Suppressor macrophage treated with lipopolysaccharide for 1 hour (primary cell): ENCODE data around the gene SLC38A5.

Source experiments
- DNase-seq, 3 donors: peaks; one replicate each; pipeline ENCODE4 v3.0.0-alpha.2; 2020 to 2022

The SLC38A5 gene

DNA sequence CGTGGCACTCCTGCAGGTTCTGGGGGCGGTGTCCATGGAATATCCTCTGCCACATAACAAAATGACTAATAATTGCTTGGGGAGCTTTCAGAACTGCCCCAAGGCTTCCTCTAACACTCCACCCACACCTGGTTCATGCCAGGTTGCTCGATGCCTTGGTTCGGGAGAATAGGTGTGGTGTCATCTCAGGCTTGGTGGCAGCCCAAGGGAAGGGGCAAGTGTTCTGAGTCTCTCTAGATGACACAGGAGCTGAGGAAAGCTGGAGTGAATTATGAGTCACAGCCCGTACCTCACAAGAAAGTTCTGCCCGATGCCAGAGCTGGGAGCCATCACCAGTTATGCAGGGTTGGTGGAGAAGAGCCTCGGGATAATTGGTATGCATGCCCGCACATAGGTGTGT lies 20.6 kb upstream of the SLC38A5 start:
- no peak for DNase-seq

DNA sequence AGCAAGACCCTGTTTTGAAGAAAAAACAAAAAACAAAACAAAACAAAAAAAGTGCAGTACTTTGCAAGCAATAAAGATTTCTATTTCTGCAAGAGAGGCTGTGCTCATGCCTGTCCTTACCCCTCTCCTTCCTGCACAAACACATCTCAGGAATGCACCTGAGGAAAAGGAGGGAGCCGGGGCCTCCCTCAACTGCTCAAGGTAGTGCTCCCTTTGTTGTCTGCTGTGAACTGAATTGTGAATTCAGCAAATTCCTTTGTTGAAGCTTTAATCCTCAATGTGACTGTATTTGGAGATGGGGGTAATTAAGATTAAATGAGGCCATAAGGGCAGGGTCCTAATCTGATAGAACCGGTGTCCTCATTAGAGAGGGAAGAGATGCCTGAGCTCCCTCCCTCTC lies 19.8 kb upstream of the SLC38A5 start:
- DNase-seq: no peak

DNA sequence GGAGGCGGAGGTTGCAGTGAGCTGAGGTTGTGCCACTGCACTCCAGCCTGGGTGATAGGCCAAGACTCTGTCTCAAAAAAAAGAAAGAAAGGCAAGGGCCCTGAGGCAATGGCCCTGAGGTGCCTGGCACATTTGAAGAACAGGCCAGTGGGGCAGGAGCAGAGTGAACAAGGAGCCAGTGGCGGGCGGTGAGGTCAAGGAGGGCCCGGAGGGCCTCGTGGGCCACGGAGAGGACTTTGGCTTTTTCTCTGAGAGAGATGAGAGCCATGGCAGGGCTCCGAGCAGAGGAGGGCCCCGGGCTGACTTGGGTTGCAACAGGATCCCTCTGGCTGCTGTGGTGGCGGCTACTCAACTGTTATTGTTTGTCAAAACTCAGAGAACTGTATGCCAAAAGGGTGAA lies 19.2 kb upstream of the SLC38A5 start:
- DNase-seq: no peak

DNA sequence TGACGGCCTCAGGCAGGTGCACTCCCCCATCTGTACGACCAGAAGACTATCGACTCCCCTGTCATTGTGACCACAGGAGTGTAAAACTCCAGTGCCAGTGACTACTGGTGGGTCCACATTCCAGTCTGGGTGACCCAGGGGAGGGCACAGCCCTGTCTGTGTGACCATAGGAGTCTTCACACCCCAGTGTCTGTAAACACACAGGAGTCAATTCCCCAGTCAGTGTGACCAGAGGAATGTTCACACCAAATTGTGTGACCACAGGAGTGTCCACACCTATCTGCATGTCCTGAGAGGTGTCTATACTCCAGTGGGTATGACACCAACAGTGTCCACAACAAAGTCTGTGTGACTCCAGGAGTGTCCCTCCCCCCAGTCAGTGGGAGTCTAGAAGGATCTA lies 18.0 kb upstream of the SLC38A5 start:
- DNase-seq: no peak

DNA sequence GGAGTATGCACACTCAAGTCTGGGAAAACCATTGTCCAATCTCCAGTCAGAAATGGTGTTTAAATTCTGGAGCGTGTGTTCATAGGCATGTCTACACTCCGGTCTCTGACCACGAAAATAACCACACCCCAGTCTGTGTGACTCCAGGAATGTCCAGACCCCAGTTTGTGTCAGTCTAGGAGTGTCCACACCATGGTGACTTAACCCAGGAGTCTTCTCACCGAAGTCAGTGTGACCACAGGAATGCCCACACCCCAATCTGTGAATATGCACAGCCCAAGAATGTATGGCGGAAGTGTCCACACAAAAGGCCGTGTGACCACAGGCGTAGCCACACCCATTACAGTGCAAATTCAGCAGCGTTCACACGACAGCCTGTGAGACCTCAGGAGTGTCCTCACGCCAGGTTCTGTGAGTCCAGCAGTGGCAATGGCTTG lies 17.3 kb upstream of the SLC38A5 start:
- DNase-seq: peak; percentile 31 to 52 (median 38)

DNA sequence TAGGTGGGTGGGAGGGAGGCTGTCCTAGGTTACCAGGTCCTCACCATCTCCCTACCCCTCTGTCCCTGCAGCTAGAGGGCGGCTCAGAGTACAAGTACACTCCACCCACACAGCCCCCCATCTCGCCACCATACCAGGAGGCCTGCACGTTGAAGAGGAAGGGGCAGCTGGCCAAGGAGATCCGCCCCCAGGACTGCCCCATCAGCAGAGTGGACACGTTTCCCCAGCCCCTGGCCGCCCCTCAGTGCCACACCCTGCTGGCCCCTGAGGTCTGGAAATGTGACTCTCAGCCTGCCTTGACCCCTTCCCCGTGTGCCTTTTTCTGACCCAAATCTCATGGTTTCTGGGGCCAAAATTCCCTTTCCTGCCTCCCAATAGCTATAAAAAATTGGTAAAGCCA lies 12.5 kb upstream of the SLC38A5 start:
- no peak for DNase-seq

DNA sequence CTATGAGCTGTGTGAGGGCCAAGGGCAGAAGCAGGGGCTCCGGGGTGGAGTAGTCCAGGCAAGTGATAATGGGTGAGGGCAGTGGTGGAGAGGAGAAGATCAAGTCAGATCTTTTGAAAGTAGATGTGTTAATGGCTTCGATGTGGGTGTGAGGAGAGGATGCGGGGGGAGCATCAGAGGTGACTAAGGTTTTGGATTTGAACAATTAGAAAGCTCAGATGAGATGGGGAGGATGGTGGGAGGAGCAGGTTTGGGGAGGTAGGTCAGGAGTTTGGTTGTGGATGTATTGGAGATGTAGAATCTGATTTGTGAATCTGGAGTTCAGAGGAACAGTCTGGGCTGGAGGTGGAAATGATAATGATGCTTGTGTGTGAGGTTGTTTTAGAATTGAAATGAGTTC lies 10.5 kb upstream of the SLC38A5 start:
- no peak for DNase-seq

DNA sequence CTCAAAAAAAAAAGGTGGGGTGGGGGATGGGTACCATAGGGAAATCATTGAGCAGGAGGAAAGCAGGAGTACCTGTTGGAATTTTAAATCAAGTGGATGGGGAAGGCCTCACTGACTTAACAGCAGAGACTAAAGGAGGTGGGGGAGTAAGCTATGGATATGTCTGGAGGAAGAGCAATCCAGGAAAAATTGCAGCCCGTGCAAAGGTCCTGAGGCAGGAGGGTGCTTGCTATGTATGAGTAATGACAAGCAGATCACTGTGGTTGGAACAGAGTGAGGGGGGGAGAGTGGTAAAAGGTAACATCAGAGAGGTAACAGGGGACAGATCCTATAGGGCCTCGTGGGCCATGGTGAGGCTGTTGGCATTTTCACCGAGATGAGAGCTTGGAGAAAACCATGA lies 10.1 kb upstream of the SLC38A5 start:
- no peak for DNase-seq

DNA sequence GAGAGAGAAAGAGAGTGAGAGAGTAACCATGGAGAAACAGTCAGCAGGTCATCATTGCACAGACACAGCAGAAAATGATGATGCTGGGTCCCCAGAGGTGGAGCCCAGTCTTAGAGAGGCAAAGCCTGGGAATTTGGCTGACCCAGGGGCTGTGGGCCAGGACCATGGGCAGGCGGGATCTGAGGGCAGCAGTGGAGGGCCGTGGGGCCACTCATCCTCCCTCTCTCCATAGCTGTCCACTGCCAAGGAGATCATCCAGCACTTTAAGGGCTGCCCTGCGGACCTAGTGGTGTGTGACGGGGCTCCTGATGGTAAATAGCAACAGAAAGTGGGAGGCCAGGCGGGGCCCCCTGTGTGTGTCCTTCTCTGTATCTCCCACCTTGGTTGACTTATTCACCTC lies 8.7 kb upstream of the SLC38A5 start:
- DNase-seq: no peak

DNA sequence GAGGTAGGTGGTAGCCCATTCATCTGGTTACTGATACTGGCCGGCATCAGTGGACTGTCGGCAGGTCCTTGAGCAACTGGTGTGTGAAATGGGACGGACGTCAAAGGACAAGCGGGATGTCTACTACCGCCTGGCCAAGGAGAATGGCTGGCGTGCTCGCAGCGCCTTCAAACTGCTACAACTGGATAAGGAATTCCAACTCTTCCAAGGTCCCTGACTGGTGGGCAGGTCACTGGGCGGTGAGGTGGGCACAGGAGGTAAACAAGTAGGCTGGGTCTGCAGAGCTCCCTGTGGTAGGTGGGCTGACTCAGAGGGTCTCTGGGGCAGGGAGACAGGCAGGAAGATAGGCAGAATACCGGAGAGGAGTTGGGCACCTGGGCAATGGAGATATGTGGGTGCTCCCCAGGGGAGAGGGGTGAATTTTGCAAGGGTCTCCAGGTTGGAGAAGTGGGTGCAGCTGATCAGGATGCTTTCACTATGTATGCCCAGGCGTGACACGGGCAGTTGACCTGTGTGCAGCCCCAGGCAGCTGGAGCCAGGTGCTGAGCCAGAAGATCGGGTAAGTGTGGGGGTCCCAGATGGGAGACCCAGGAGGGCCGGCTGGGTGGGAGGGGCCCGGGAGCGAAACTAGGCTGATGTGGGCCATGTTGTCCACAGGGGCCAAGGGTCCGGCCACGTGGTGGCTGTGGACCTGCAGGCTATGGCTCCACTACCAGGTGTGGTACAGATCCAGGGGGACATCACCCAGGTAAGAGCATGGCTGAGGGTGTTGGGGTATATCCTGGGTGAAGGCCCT lies 8.1 kb upstream of the SLC38A5 start:
- no peak for DNase-seq

DNA sequence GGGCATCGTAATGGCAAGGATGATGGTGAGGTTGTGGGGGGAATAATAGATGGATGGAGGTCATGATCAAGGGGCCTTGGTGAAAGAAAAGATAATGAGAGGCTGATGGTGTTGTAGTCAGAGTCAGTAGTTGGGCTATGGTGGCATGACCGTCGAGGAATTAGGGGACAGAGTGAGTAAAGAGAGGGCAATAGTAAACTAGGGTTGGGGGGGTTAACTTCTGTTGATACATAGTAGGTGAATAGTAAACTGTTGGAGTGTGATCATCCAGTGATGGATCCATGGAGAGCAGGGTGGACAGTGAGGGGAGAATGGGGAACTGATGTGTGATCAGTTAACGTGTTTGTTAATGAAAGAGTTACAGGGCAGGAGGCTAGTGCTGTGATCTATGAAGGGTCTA lies 6.9 kb upstream of the SLC38A5 start:
- DNase-seq: no peak

DNA sequence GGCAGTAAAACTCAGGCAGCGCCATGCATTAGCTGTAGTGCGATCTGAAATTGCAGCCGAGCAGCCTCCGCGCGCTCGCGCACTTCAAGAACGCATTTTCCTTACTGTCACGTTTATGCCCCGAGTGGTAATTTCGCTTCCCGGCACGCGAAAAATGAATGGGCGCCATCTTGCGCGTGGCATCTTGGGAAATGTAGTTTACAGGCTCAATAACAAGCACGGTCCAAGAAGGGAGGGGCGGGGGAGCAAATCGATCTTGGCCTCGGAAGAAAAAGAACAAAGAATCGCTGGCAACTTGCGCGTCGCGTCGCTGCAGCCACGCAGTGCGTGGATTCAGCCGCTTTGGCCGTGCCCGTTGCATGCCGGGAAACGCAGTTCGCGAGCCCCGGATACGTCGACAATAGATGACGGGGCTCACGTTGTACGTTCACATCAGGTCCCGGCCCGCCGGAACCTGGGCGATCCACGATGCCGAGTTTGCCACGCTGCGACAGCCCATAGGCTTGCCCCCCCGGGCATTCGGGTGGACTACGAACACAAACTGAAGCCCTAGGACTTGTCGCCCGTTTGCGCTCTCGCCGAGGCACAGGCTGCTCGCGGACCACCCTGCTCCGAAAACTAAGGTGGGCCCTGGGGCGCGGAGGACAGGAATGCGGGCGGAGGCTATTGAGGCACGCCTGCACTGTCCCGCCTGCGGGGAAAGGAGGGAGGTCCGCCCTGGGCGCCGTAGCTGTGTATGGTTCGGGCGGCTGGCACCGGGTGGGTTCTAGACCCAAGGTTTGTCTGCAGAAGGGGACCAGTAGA lies 5.9 kb upstream of the SLC38A5 start, which contains the start of gene FTSJ1:
Gene FTSJ1 (plus strand): TSS at position 426 of the 804 bp plus-strand sequence. CDS start 1,849 bp downstream, outside the sequence.
- peak; percentile 83 to 87 (median 84) for DNase-seq

DNA sequence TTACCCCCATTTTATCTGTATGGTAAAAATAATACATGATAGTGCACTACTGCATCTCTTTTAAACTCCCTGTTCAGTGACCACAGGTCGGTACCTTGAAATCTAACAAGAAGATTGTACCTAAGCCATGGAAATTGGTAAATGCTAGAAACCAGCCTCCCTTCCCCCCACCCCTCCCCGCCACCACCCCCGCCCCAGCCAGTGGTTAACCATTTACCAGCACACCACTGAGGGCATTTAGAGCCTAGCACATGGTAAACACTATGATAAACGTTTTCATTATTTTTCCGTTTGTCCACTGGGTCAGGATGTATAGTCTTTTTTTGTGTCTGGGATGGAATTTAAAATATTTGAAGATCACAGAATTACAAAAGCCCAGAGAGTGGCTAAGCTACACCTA lies 5.2 kb upstream of the SLC38A5 start:
- DNase-seq: no peak

DNA sequence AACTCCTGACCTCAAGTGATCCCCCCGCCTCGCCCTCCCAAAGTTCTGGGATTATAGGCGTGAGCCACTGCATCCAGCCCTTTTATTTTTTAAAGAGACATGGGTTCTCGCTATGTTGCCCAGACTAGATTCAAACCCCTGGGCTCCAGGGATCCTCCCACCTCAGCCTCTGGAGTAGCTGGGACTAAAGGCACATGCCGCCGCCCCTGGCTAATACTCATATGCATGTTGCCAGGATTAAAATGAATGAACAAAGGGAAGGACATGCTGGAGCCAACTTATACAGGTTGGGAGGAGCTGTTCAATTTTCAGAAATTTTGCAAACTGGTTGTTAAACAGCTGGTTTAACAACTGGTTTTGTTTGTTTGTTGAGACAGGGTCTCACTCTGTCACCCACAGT lies 4.5 kb upstream of the SLC38A5 start:
- no peak for DNase-seq

DNA sequence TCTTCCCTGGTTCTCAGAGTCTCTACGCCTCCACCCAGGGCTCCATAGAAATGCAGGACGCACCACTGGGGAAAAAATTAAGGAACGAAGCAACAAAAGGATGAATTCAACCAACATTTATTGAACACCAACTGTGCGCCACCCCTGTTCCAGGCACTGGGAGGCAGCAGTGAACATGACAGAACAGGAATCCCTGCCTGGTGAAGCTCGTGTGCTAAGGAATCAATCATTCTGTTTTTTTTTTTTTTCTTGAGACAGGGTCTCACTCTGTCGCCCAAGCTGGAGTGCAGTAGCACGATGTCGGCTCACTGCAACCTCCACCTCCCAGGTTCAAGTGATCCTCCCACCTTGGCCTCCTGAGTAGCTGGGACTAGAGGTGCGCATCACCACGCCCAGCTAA lies 4.1 kb upstream of the SLC38A5 start:
- DNase-seq: peak in 1 of 3 donors; percentile 36

DNA sequence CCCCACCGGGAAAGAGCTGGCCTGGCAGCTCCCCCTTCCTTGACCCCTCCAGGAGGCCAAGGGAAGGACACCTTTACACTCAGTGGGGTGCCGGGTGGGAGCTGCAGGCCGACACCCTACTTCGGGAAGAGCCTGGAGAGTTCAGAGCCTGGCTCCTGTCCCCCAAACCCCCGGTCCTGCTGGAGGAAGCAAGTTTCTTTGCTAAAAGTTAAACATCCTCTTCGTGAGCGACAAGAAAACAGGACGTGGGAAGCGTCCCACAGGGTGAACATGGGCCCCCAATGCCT lies 3.6 kb upstream of the SLC38A5 start:
- no peak for DNase-seq

DNA sequence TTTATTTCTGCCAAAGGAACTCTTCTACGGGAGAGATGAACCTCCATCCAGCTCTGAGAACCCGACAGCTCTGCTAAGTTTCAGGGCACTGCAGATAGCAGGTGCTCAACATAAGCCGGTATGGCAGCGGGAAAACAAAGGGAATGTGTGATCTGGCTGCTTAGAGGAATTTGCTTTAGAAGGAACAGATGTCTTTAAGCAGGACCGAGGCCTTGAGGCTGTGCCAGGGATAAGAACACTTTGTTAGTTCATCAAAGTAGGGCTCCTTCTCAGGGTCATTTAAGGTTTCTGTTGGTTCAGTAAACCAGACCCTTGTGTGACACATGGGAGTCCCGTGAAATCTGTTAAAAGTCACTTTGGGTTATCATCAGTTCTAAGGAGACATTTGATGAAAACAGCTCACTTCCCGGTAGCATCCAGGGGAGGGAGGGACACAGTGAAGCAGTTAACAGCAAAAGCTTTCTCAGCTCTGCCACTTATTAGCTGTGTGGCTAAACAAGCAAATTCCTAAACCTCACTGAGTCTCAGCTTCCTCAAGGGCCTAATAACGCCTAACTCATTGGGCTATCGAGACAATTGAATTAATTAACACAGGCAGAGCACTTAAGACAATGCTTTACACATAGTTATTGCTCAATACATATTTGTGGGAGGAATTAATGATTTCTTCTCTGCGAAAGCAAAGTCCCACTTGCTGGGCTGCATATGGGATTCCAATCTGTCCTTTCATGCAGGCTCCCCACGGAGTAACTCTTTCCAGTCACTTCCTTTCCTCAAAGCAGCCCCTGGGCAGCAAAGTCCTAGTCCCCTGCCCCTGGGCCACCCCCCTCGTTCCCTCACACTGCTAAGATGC lies 3.0 kb upstream of the SLC38A5 start:
- no peak for DNase-seq

DNA sequence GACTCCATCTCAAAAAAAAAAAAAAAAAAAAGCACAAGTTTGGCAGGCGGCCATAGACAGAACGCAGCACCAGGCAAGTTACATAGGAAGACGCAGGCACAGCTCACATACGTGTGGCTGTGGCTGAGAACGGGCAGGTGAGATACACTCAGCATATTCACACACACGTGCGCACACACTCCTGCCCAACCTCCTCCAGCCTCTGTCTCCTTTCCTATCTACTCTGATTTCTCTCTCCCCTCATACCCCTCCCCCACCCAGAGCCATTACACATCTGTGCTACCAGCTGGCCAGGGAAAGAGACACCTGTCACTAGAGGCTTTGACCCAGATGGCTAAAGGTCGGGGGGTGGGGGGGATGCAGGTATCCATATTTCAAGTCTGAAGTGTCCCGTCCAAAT lies 2.2 kb upstream of the SLC38A5 start:
- DNase-seq: no peak

DNA sequence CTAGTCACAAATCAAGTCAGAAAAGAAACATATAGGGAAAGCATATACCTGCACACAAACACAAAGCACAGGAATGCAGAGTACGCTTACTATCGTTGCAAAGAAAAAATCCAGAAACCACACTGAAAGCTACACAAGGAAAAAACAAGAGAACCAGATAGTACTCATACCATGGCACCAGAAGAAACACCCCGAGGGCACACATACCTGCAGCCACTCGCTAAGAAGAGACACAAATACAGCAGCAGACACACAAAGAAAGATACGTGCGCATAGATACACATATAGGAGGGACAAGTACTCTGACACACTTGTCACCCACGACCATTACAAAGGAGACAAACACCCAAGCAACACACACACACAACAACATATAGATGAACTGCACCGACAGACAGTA lies 1.4 kb upstream of the SLC38A5 start:
- DNase-seq: no peak

DNA sequence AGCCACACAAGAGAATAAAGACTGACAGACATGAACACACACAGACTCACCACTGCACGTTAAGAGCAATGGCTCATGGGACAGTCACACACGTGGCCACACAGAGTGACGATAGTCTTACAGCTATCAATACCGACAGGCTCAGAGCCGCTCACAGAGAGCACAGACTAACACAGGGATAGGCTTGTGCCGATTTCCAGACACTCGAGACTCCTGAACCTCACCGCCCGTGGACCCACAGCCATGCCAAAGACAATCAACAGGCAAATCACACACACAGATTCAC lies 716 bp upstream of the SLC38A5 start:
- DNase-seq: no peak

DNA sequence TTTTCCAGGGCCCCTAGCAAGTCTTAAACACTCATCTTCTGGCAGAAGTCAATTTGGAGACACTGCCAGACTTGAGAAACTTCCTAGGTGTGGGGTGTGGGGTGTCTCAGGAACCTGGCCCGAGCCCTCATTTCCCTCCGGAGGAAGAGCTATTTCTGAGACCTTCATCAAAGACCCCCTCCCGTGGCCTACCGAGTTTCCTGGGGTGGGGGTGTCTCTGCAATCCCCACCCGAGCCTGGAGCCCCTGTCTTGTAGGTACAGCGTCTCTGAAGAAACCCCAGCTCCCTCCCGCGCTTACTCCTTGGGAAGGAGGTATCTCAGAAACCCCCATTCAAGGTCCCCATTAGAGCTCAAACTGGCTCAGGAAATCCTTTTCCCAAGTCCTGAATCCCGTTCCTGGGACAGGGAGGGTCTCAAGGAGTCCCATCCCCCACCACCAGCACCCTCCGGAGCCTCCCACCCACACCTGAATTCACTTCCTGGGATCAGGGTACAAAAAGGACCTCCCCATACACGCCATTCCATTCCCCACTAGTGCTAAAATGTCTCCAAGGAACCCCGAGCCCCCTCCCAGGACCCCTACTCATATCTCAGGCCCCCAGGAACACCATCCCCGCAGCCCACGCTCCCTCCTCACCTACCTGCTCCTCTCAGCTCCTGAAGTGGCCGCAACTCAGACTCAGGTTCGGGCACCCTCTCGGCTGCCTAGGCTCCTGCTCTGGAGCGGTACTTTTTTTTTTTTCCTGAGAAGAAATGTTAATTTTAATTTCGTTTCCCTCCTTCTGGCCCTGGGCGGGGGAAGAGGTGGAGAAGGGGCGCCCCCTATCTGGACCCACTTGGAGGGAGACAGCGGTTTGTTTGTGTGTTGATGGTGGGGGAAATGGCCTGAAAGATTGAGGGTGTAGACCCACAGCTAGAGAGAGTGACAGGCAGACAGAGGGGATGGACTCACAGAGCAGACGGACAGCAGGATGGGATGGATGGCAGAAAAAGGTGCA lies 1.1 kb downstream of the SLC38A5 start:
- DNase-seq: peak in 2 of 3 donors; percentile 23 to 35

DNA sequence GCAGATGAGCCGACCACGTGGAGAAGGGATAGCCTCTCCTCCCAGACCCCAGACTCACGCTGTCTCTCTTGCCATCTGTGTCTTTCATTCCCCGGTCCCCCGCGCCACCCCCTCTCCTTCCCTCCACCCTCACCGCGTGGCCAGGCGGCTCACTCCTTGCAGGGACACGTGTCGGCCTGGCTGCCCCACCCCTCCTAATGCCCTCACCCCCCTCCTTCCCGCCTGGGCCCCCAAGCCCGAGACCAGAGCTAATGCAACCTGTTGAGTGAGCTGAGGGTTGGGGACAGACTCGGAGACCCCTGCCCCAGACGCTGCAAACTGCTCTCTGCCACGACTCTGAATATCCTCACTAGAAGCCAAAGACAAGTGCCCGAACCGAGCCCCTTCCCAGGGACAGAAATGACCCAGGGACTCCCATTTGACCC lies 1.8 kb downstream of the SLC38A5 start:
- peak in 1 of 3 donors; percentile 8 for DNase-seq
